ENCODE measurements around the gene WDR43. TPM values are rescaled to one million over a fixed set of nuclear protein-coding genes. Genes with fewer than 3 reads are reported as not detected.

The WDR43 gene
- polyA plus RNA-seq, 1 donor from 2014 or later: 24.4 TPM

DNA sequence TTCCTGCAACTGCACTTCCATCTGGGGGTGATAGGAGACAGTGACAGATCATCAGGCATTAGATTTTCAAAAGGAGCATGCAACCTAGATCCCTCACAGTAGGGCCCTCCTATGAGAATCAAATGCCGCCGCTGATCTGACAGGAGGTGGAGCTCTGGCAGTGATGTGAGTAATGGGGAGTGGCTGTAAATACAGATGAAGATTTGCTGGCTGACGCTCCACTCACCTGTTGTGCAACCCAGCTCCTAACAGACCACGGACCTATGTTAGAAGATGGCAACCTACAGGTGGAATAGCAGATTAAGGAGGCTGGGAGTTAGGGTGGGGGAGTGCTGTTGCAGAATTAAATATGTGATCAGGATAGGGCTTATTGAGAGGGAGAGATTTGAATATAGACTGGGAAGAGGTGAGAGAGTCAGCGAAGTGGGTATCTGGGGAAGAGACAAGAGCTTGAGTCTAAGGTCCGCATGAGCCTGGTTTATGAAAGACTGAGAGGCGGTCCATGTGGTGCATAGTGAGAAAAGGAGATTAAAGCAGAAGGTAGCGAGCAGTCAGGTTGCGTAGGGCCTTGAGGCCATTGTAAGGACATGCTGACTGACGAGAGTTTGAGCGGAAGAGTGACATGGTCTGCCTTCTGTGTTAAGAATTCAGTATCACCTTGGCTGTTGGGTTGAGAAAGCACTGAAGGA lies 55.3 kb downstream of the WDR43 start (continued):
- TF ChIP-seq RAD21 (conservative IDR thresholded peaks at IDR 0.05) (no peak), EP300 (conservative IDR thresholded peaks at IDR 0.05; ENCODE audit: poor library complexity, severe bottlenecking) (no peak), MXI1 (conservative IDR thresholded peaks at IDR 0.05; ENCODE audit: poor library complexity, severe bottlenecking) (no peak)

DNA sequence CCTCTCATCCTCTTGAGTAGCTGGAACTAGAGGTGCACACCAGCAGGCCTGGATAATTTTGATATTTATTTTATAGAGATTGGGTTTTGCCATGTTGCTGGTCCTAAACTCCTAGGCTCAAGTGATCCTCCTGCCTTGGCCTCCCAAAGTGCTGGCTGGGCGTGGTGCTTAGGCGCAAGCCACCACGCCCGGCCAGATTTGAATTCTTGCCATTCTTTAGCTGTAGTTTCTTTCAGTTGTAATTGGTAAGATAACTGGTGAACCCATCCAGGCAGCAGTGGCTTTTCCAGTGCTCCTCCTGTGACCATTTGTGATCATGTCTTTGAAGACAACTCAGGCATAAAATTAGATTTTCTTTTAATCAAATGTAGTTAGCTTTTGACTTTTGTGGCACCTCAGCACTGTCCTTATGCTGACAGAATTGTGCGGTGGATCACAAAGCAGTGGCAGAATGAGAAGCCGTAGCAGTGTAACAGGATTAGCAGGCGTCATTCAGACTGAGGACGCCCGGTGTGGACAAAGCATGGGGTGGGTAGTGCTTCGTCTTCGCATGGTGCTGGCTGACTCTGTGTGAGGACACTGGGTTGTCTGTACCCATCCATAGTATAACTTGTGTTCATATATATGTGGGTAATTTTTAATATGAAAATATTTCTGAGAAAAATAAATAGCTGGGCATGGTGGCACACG lies 56.6 kb downstream of the WDR43 start:
- Histone ChIP-seq H3K9me3 (ENCODE audit: low read length) (peaks cover 8% of the 10 kb centered on the region), H3K79me2 (replicated peaks; ENCODE audit: insufficient read depth, low read length) (no peaks in the 10 kb centered on the region), H3K27me3 (ENCODE audit: insufficient read depth, low read depth, low read length) (no peaks in the 10 kb centered on the region), H3K36me3 (ENCODE audit: insufficient read depth, low read length) (peaks cover 13% of the 10 kb centered on the region), H3K9ac (ENCODE audit: low read length) (no peak overlapping the region), H3F3A (ENCODE audit: insufficient read depth, low read length, poor library complexity, severe bottlenecking) (no peaks in the 10 kb centered on the region), H3K27ac (ENCODE audit: low read length) (no peak overlapping the region), H3K4me3 (ENCODE audit: low read length) (no peak overlapping the region), H3K9me2 (ENCODE audit: insufficient read depth, low read length) (no peaks in the 10 kb centered on the region), H2AFZ (ENCODE audit: low read depth, low read length) (no peak overlapping the region), H3K4me2 (ENCODE audit: low read length) (no peak overlapping the region), H4K20me1 (ENCODE audit: insufficient read depth) (no peaks in the 10 kb centered on the region)
- TF ChIP-seq SMC3 (conservative IDR thresholded peaks at IDR 0.05; ENCODE audit: poor library complexity) (no peak), MXI1 (conservative IDR thresholded peaks at IDR 0.05; ENCODE audit: poor library complexity, severe bottlenecking) (no peak), RAD21 (conservative IDR thresholded peaks at IDR 0.05) (no peak), POLR2AphosphoS5 (IDR thresholded peaks at IDR 0.05) (no peak), EZH2 (IDR thresholded peaks at IDR 0.05; ENCODE audit: borderline replicate concordance, insufficient read depth, low read length, poor library complexity, severe bottlenecking) (no peak), TAF1 (IDR thresholded peaks at IDR 0.05; ENCODE audit: low read depth) (no peak), EP300 (conservative IDR thresholded peaks at IDR 0.05; ENCODE audit: poor library complexity, severe bottlenecking) (no peak)
- TF ChIP-seq, protein P1, sequence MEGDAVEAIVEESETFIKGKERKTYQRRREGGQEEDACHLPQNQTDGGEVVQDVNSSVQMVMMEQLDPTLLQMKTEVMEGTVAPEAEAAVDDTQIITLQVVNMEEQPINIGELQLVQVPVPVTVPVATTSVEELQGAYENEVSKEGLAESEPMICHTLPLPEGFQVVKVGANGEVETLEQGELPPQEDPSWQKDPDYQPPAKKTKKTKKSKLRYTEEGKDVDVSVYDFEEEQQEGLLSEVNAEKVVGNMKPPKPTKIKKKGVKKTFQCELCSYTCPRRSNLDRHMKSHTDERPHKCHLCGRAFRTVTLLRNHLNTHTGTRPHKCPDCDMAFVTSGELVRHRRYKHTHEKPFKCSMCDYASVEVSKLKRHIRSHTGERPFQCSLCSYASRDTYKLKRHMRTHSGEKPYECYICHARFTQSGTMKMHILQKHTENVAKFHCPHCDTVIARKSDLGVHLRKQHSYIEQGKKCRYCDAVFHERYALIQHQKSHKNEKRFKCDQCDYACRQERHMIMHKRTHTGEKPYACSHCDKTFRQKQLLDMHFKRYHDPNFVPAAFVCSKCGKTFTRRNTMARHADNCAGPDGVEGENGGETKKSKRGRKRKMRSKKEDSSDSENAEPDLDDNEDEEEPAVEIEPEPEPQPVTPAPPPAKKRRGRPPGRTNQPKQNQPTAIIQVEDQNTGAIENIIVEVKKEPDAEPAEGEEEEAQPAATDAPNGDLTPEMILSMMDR (IDR thresholded peaks at IDR 0.05; ENCODE audit: poor library complexity, severe bottlenecking): no peak
- TF ChIP-seq, protein P2, sequence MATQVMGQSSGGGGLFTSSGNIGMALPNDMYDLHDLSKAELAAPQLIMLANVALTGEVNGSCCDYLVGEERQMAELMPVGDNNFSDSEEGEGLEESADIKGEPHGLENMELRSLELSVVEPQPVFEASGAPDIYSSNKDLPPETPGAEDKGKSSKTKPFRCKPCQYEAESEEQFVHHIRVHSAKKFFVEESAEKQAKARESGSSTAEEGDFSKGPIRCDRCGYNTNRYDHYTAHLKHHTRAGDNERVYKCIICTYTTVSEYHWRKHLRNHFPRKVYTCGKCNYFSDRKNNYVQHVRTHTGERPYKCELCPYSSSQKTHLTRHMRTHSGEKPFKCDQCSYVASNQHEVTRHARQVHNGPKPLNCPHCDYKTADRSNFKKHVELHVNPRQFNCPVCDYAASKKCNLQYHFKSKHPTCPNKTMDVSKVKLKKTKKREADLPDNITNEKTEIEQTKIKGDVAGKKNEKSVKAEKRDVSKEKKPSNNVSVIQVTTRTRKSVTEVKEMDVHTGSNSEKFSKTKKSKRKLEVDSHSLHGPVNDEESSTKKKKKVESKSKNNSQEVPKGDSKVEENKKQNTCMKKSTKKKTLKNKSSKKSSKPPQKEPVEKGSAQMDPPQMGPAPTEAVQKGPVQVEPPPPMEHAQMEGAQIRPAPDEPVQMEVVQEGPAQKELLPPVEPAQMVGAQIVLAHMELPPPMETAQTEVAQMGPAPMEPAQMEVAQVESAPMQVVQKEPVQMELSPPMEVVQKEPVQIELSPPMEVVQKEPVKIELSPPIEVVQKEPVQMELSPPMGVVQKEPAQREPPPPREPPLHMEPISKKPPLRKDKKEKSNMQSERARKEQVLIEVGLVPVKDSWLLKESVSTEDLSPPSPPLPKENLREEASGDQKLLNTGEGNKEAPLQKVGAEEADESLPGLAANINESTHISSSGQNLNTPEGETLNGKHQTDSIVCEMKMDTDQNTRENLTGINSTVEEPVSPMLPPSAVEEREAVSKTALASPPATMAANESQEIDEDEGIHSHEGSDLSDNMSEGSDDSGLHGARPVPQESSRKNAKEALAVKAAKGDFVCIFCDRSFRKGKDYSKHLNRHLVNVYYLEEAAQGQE (IDR thresholded peaks at IDR 0.05; ENCODE audit: borderline replicate concordance): no peak
